ENCODE measurements around the gene ABHD2. TPM values are rescaled to one million over a fixed set of nuclear protein-coding genes. Genes with fewer than 3 reads are reported as not detected.

Gene ABHD2
- total RNA-seq, 1 experiment from 2014 or later, result 18.3 TPM

DNA sequence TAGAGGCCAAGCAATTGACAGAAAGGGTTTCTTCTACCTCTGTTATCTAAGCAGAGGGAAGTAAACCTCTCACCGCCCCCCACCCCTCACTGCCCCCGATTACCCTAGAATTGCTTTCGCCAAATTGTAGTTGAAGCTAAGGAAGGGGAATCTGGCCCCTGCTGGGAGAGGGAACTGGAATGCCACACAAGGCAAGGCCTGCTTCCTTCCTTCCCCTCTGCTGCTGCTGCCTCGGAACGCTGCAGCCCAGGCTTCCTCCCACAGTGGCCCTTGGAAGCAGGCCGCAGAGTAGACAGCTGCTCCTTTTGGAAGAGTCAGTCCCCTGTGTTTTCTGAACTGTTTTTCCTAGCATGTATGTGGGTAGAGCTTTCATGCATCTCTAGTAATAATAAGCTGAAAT, 111.5 kb downstream of the ABHD2 start:
- H3K4me3 ChIP-seq, result no peak overlapping the region
- H3K36me3 ChIP-seq, result 0 out of 2 replicates have a peak, but pooled peaks cover 2% of the 10 kb centered on the region
- H3K9me3 ChIP-seq, result no peaks in the 10 kb centered on the region
- DNase-seq, result no peak
- no peaks in the 10 kb centered on the region for H3K27me3 ChIP-seq

DNA sequence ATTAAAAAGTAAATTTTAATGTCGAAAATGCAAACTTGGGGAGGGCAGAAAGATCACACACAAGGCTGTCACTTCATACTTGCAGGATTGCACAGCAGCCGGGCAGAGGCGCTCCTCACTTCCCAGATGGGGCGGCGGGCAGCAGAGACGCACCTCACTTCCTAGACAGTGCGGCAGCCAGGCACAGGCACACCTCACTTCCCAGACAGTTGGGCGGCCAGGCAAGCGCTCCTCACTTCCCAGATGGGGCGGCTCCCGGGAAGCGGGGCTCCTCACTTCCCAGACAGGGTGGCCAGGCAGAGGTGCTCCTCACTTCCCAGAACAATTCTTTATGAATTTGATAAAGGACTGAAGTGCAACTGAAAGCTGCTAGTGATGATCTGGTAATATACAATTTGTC, 111.9 kb downstream of the ABHD2 start:
- H3K4me3 ChIP-seq, result no peak overlapping the region
- no peaks in the 10 kb centered on the region for H3K36me3 ChIP-seq
- no peak for DNase-seq
- H3K27me3 ChIP-seq, result no peaks in the 10 kb centered on the region
- no peaks in the 10 kb centered on the region for H3K9me3 ChIP-seq

DNA sequence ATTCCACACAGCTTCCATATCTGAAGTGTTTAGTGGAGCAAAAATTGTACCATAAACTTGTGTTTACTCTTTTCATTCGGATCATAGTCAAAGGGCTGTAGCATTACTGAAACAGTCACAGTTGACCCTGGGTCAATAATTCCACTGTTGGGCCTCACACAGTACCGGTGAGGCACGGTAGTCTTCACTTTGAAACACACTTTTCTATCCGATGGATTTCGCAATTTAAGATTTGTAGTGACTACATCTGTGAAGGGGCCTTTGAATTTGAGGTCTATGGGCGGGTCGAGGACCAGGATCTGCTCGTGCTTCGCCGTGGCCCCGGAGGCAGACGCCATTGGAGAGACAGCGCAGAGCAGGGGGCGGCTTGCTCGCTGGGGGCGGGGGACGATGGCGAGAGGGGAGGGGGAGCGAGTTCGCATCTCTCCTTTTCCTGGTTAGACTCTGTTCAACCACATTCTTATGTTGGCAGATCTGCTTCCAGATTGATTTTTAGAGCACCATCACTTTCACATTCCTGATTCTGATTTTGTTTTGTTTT, 113.3 kb downstream of the ABHD2 start:
- no peak for DNase-seq
- Histone ChIP-seq H3K4me3 (no peak overlapping the region), H3K27me3 (no peaks in the 10 kb centered on the region), H3K36me3 (no peaks in the 10 kb centered on the region), H3K9me3 (no peaks in the 10 kb centered on the region)

DNA sequence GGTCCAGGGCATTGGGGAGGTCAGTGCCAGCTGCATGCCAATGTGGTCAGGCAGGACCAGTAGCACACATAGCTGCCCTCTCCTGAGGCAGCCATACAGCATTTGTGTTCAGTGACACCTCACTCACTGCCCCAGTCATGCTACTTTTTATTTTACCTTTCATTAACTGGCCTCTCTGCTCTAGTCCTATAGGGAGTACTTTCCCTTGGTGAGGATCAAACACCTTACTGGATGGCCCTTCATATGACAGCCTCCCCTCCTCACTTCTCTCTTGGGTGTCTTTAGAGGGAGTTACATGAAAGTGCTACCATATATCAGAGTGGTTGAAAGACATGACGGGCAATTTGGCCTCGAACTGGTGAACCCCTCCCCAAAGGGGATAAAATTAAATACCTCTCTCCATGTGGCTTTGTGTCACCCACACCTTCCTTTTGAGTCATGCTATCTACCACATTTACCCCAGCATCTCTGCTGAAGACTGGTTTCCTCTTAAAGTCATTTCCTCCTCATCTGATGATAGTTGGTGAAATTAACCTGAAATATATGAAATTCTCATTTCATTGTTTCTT, 115.5 kb downstream of the ABHD2 start:
- Histone ChIP-seq H3K4me3 (no peak overlapping the region), H3K27me3 (no peaks in the 10 kb centered on the region), H3K36me3 (no peaks in the 10 kb centered on the region), H3K9me3 (no peaks in the 10 kb centered on the region)
- DNase-seq, result no peak

DNA sequence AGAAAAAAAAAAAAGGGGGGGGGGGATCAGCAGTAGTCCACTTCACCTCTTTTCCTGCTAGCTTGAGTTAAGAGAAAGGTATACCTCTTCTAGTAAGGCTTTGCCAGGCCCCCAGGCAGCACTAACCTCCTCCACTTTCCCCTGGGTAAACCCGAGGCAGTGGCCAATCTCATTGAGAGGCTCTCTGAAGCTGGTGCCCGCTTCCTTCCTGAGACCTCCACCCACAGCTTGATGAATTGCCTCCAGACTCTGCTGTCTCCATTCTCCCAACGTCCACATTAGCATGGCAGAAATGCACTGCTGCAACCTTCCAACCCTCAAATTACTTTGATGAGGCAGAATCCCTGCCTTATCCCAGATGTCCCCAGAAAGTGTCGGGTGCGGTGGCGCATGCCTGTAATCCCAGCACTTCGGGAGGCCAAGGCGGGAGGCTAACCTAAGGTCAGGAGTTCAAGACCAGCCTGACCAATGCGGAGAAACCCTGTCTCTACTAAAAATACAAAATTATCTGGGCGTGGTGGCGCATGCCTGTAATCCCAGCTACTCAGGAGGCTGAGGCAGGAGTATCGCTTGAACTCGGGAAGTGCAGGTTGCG, 117.8 kb downstream of the ABHD2 start:
- DNase-seq, result no peak
- no peaks in the 10 kb centered on the region for H3K9me3 ChIP-seq
- H3K4me3 ChIP-seq, result no peak overlapping the region
- no peaks in the 10 kb centered on the region for H3K36me3 ChIP-seq
- H3K27me3 ChIP-seq, result no peaks in the 10 kb centered on the region

DNA sequence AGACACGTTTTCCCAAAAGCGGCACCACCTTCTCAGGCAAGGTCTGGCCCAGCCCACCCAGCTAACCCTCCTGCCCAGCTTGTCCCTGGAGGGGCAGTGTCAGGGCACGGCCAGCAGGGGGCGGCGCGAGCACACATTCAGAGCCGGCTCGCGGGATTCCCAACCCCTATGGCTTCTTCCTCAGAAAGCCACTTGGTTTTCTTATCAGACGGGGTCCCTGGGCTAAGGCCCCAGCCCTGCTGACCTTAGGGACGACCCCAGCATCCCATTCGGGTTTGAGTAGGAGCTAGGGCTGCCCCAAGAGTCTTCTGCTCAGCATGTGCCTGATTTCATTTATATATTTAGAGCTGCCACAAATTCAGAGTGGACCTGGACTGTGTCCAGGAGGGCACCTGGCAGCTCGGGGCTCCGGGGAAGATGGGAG, 118.7 kb downstream of the ABHD2 start:
- Histone ChIP-seq H3K36me3 (no peaks in the 10 kb centered on the region), H3K27me3 (no peaks in the 10 kb centered on the region), H3K9me3 (no peaks in the 10 kb centered on the region), H3K4me3 (no peak overlapping the region)
- DNase-seq, result peak; percentile 70

DNA sequence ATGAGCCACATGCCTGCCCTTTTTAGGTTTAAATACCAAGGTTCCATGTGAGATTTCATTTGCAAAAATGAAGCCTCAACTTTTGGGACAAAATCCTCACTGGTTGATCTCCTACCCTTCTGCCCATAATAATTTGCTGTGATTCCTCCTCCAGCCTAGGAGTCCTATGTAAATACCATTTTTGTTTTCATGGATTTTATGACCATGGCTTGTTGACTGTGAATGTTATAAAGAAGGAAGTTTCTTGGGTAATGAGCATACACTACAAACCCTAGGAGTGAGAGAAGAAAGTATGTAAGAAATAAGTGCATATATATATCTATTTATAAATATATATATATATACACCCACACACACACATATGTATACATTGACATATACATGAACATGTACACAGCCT, 120.0 kb downstream of the ABHD2 start:
- no peak overlapping the region for H3K4me3 ChIP-seq
- no peak for DNase-seq
- H3K36me3 ChIP-seq, result no peaks in the 10 kb centered on the region
- H3K9me3 ChIP-seq, result no peaks in the 10 kb centered on the region
- H3K27me3 ChIP-seq, result no peaks in the 10 kb centered on the region; the same call in 1 of the 2 replicates

DNA sequence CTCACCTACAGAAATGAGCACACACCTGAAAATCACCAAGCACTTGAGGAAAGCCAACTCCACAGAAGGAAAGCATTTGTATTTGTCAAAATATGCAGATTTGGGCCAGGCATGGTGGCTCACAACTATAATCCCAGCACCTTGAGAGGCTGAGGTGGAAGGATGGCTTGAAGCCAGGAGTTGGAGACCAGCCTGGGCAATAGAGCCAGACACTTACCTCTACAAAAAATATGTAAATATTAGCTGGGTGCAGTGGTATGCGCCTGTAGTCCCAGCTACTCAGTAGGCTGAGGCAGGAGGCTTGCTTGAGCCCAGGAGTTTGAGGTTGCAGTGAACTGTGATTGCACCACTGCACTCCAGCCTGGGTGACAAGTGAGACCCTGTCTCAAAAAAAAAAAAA, 120.8 kb downstream of the ABHD2 start:
- H3K4me3 ChIP-seq, result no peak overlapping the region
- no peaks in the 10 kb centered on the region for H3K36me3 ChIP-seq
- H3K9me3 ChIP-seq, result no peaks in the 10 kb centered on the region
- H3K27me3 ChIP-seq, result peaks cover 4% of the 10 kb centered on the region; the same call in 1 of the 2 replicates
- no peak for DNase-seq

DNA sequence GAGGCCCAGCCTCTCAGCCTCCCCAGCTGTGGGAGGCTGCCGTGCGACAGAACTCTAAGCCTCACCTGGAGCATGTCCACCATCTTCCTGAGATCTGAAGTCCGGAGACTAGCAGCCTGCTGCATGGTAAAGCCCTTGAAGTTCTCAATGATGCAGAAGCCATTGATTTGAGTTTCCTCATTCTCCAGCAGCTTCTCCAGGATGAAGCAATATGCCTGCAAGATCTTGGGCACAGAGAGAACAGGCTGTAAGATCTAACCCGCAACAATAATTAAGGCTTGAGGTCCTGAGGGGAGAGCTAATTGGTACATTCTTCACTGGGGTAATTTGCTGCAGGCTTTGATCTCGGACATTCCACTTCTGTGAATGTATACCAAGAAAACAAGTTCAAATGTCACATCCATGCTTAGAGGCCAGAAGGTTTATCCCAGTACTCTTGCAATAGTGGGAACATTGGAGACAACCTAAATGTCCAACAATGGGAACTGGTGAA, 123.5 kb downstream of the ABHD2 start:
- H3K27me3 ChIP-seq, result peaks cover 4% of the 10 kb centered on the region; the same call in 1 of the 2 replicates
- no peaks in the 10 kb centered on the region for H3K36me3 ChIP-seq
- H3K4me3 ChIP-seq, result no peak overlapping the region
- no peak for DNase-seq
- H3K9me3 ChIP-seq, result no peaks in the 10 kb centered on the region

DNA sequence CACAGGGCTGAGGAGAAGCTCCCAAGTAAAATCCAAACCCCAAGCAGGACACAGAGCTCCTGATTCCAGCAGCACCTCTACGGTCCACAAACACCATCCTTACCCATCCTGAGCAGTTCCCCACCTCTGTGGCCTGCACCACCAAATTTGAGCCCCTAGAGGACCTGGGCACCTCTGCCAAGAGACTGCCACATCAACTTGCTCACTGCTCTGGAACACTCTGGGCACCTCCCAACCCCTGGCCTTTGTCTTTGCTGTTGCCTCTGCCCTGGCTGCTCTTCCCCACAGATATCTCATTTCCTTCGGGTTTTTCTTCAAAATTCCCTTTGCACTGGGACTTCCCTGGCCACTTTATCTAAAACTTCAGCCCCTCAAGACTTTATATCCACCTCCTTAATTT, 127.4 kb downstream of the ABHD2 start:
- no peak overlapping the region for H3K4me3 ChIP-seq
- no peaks in the 10 kb centered on the region for H3K36me3 ChIP-seq
- H3K9me3 ChIP-seq, result no peaks in the 10 kb centered on the region
- peaks cover 4% of the 10 kb centered on the region; the same call in 1 of the 2 replicates for H3K27me3 ChIP-seq
- DNase-seq, result no peak

DNA sequence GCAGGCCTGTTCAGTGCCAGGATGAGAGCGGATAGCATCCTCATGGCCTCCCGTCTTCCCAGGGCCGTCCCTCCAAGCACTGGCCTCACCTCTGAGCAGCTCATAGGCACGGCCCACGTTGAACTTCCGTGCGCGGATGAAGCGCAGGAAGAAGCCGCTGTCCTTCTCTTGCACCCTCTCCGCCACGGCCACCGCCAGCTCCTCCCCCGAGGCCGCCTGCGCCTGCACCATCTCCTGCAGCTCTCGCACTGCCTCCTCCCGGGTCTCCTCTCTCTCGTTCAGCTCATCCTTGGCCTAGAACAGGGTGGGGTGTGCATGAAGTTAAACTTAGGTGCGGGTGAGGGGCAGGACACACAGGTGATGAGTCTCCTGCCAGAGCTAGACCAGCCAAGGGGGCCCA, 128.8 kb downstream of the ABHD2 start:
- Histone ChIP-seq H3K36me3 (no peaks in the 10 kb centered on the region), H3K9me3 (no peaks in the 10 kb centered on the region)
- no peak for DNase-seq

DNA sequence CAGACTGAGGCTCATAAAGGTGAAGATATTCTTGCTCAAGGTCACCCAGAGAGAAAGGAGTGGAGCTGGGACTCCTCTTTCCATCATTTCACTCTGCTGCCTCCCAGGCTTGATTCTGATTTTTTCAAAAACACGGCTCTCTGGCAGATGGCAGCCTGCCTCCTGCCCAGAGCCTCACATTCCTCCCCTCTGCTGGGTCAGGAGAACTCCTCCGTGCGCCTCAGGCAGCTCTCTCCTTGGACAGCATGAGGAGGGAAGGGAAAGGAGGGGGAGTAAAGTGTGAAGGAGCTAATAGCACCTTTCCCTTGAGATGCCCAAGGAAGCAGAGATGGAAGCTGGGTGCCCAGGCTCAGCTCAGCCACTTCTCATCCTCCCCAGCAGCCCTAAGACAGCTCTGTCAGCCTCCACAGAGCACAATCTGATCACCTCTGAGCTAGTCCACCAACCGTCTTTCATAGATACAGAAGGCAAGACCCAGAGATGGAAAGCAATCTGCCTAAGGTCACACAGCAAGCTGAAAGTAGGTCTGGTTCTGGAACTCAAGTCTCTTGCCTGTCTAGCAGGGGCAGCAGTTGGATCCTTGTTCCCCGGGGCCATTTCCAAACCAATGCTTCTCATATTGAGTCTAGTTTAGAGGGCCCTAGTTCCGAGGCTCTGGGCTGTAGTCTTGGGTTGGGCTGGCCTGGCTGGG, 129.6 kb downstream of the ABHD2 start:
- no peak for DNase-seq
- H3K27me3 ChIP-seq, result peaks cover 4% of the 10 kb centered on the region; the same call in 1 of the 2 replicates

More for the DNA sequence above, 128.8 kb downstream of the ABHD2 start:
- no peak overlapping the region for H3K4me3 ChIP-seq
- H3K27me3 ChIP-seq, result peaks cover 4% of the 10 kb centered on the region; the same call in 1 of the 2 replicates

DNA sequence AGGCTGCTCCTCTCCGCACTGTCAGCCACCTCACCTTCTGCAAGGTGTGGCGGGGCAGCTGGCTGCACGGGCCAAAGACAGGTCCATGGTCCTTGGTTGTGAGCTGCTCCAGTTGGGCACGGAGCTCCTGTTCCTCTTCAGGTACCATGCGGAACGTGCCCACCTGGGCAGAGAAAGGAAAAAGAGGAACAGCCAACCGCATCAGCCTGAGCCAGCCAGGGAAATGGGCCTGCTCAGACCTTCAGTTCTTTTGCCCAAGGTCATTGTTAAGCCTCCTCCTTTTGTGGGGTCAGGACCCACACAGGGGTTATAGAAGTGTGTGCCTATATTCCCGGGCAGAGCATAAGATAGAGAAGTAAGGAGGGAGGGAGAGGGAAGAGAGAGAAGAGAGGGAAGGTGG, 130.3 kb downstream of the ABHD2 start:
- Histone ChIP-seq H3K36me3 (no peaks in the 10 kb centered on the region), H3K27me3 (peaks cover 3% of the 10 kb centered on the region; the same call in 1 of the 2 replicates), H3K4me3 (no peak overlapping the region), H3K9me3 (no peaks in the 10 kb centered on the region)
- DNase-seq, result no peak

More for the DNA sequence above, 129.6 kb downstream of the ABHD2 start:
- H3K4me3 ChIP-seq, result no peak overlapping the region
- H3K9me3 ChIP-seq, result no peaks in the 10 kb centered on the region
- H3K36me3 ChIP-seq, result no peaks in the 10 kb centered on the region

DNA sequence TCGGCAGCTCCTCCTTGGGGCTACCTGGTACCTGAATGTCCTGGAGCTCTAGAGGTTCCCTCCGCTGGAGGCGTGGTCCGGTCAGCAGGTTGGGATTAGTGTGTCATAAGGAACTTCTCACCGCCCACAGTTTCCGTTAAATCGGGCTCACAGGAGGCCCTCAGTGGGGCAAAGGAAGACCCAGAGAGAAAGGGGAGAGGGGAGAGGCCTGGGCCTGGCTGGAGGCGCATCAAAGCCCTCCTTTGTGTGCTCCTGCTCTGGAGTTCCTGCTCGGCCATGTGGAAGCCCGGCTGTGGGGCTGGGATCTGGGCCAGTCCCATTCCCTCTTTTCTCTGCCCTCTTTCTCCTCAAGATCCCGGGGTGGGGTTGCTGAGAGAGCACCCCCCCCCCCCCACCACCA, 133.3 kb downstream of the ABHD2 start, which contains the start of gene RLBP1:
Gene RLBP1 (minus strand): TSS at position 37 of the 400 bp plus-strand sequence. CDS start 2,604 bp downstream, outside the sequence.
- Histone ChIP-seq H3K9me3 (no peaks in the 10 kb centered on the region), H3K27me3 (no peaks in the 10 kb centered on the region), H3K4me3 (no peak within 1 kb of the TSS), H3K36me3 (no peaks in the 10 kb centered on the region)
- DNase-seq, result no peak

DNA sequence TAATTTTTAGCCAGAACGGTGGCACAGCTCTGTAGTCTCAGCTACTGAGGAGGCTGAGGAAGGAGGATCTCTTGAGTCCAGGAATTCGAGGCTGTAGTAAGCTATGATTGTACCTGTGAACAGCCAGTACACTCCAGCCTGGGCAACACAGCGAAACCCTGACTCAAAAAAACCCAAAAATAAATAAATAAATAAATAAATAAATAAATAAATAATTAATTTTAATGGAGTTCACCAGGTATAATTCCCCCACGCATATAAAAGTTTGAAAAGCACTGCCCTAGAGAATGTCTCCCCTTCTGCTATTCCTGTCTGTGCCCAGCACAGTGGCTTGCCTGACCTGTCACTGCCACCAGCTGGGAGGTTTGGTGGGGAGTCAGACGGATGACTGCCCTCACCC, 137.3 kb downstream of the ABHD2 start:
- Histone ChIP-seq H3K36me3 (no peaks in the 10 kb centered on the region), H3K27me3 (no peaks in the 10 kb centered on the region), H3K4me3 (no peak overlapping the region), H3K9me3 (no peaks in the 10 kb centered on the region)
- no peak for DNase-seq

DNA sequence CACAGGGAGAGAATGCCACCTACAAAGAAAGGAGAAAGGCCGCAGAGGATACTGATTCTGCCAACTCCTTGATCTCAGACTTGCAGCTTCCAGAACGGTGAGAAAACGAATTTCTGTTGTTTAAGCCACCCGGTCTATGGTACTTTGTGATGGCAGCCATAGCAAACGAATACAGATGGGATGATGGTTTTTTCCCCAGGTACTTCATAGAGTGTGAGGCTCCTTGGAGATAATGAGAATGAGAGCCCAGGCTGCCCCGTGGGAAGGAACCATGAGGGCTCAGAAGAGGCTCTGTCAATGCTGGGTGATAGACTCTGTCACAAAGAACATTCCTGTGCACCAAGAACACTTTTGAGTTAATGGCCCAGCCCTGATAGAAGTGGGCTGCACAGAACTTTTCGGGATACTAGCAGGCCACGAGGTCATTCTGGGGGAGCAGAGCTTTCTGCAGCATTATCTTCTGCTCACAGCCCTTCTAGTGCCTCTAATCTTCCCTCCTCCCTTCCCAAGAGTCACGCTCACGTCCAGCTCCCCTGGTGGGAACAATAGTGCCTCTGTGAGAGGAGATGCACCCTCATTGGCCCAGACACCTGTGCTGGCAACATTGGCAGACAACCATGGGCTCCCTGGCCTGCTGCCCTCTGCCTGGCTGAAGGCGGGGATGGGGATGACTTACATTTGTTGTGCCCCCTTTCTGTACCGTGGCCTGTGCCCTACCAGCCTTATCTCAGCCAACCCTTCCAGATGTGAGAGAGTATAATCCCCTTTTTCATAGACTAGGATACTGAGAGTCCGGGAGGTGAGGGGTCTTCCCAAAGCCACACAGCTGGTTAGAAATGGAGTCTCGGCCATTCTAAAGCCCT, 138.3 kb downstream of the ABHD2 start:
- no peaks in the 10 kb centered on the region for H3K36me3 ChIP-seq
- no peak overlapping the region for H3K4me3 ChIP-seq
- H3K9me3 ChIP-seq, result no peaks in the 10 kb centered on the region
- no peaks in the 10 kb centered on the region for H3K27me3 ChIP-seq
- DNase-seq, result no peak
